ENCODE data around the gene VAV2. TPM values are rescaled to one million over a fixed set of nuclear protein-coding genes. Genes with fewer than 3 reads are reported as not detected.

VAV2 gene
- total RNA-seq, 1 experiment from 2014 or later: 22.8 TPM

GRCh38 chr9:133778336-133779013, 213.6 kb downstream of the VAV2 start:
- Histone ChIP-seq H3K36me3 (peaks cover 34% of the 10 kb centered on the region), H3K27me3 (no peaks in the 10 kb centered on the region), H3K9me3 (no peaks in the 10 kb centered on the region), H3K4me3 (no peak overlapping the region)
- DNase-seq: no peak

GRCh38 chr9:133777871-133778270, 214.3 kb downstream of the VAV2 start:
- Histone ChIP-seq H3K36me3 (peaks cover 35% of the 10 kb centered on the region), H3K4me3 (no peak overlapping the region), H3K9me3 (no peaks in the 10 kb centered on the region), H3K27me3 (no peaks in the 10 kb centered on the region)
- DNase-seq: no peak

GRCh38 chr9:133777068-133777791, 214.9 kb downstream of the VAV2 start:
- H3K36me3 ChIP-seq: peaks cover 35% of the 10 kb centered on the region
- H3K9me3 ChIP-seq: no peaks in the 10 kb centered on the region
- no peaks in the 10 kb centered on the region for H3K27me3 ChIP-seq
- no peak overlapping the region for H3K4me3 ChIP-seq
- no peak for DNase-seq

- peaks cover 35% of the 10 kb centered on the region for H3K36me3 ChIP-seq
- no peak for DNase-seq
- no peaks in the 10 kb centered on the region for H3K9me3 ChIP-seq
- H3K4me3 ChIP-seq: no peak overlapping the region
- no peaks in the 10 kb centered on the region for H3K27me3 ChIP-seq
Observed at GRCh38 chr9:133775951-133776905, 215.9 kb downstream of the VAV2 start.

- no peak overlapping the region for H3K4me3 ChIP-seq
- no peaks in the 10 kb centered on the region for H3K27me3 ChIP-seq
- H3K9me3 ChIP-seq: no peaks in the 10 kb centered on the region
- no peak for DNase-seq
- peaks cover 39% of the 10 kb centered on the region for H3K36me3 ChIP-seq
Observed at GRCh38 chr9:133775291-133775690, 216.8 kb downstream of the VAV2 start.

GRCh38 chr9:133774799-133775198, 217.3 kb downstream of the VAV2 start:
- no peak overlapping the region for H3K4me3 ChIP-seq
- DNase-seq: no peak

GRCh38 chr9:133773889-133774655, 218.1 kb downstream of the VAV2 start:
- H3K36me3 ChIP-seq: peaks cover 44% of the 10 kb centered on the region
- DNase-seq: no peak
- no peaks in the 10 kb centered on the region for H3K9me3 ChIP-seq
- no peaks in the 10 kb centered on the region for H3K27me3 ChIP-seq
- no peak overlapping the region for H3K4me3 ChIP-seq

More at GRCh38 chr9:133774799-133775198, 217.3 kb downstream of the VAV2 start:
- Histone ChIP-seq H3K9me3 (no peaks in the 10 kb centered on the region), H3K36me3 (peaks cover 41% of the 10 kb centered on the region), H3K27me3 (no peaks in the 10 kb centered on the region)

- Histone ChIP-seq H3K36me3 (peaks cover 56% of the 10 kb centered on the region), H3K27me3 (no peaks in the 10 kb centered on the region), H3K9me3 (peaks cover 3% of the 10 kb centered on the region; the same call in 1 of the 2 replicates), H3K4me3 (no peak overlapping the region)
- no peak for DNase-seq
Observed at GRCh38 chr9:133772581-133772980, 219.5 kb downstream of the VAV2 start.

GRCh38 chr9:133771486-133772482, 220.3 kb downstream of the VAV2 start:
- H3K27me3 ChIP-seq: no peaks in the 10 kb centered on the region
- no peak for DNase-seq
- peaks cover 62% of the 10 kb centered on the region for H3K36me3 ChIP-seq
- peaks cover 11% of the 10 kb centered on the region for H3K9me3 ChIP-seq
- no peak overlapping the region for H3K4me3 ChIP-seq

GRCh38 chr9:133770076-133770777, 221.9 kb downstream of the VAV2 start:
- Histone ChIP-seq H3K36me3 (peaks cover 61% of the 10 kb centered on the region), H3K4me3 (no peak overlapping the region)
- no peak for DNase-seq

GRCh38 chr9:133769511-133770075, 222.5 kb downstream of the VAV2 start:
- no peaks in the 10 kb centered on the region for H3K27me3 ChIP-seq
- DNase-seq: no peak
- H3K36me3 ChIP-seq: peaks cover 58% of the 10 kb centered on the region
- no peak overlapping the region for H3K4me3 ChIP-seq
- H3K9me3 ChIP-seq: peaks cover 12% of the 10 kb centered on the region

More at GRCh38 chr9:133770076-133770777, 221.9 kb downstream of the VAV2 start:
- Histone ChIP-seq H3K9me3 (peaks cover 12% of the 10 kb centered on the region), H3K27me3 (no peaks in the 10 kb centered on the region)

- H3K9me3 ChIP-seq: peaks cover 12% of the 10 kb centered on the region
- H3K4me3 ChIP-seq: no peak overlapping the region
- no peak for DNase-seq
- no peaks in the 10 kb centered on the region for H3K27me3 ChIP-seq
- peaks cover 55% of the 10 kb centered on the region for H3K36me3 ChIP-seq
Observed at GRCh38 chr9:133768859-133769510, 223.1 kb downstream of the VAV2 start.

GRCh38 chr9:133768371-133768858, 223.7 kb downstream of the VAV2 start:
- Histone ChIP-seq H3K4me3 (no peak overlapping the region), H3K36me3 (peaks cover 54% of the 10 kb centered on the region), H3K9me3 (peaks cover 12% of the 10 kb centered on the region), H3K27me3 (no peaks in the 10 kb centered on the region)
- DNase-seq: no peak

- peaks cover 12% of the 10 kb centered on the region for H3K9me3 ChIP-seq
- no peak overlapping the region for H3K4me3 ChIP-seq
- no peaks in the 10 kb centered on the region for H3K27me3 ChIP-seq
- H3K36me3 ChIP-seq: peaks cover 57% of the 10 kb centered on the region
- no peak for DNase-seq
Observed at GRCh38 chr9:133767625-133768024, 224.5 kb downstream of the VAV2 start.

Data from MG63 (cell line).